Lung (tissue), 16 donors: Measurements from ENCODE around the gene CDK16. TPM values are rescaled to one million over a fixed set of nuclear protein-coding genes. Genes with fewer than 3 reads are reported as not detected.

Experiments
- ATAC-seq: fragments of 200-7000 bp; cut with Tn5 transposase; one replicate; pipeline ENCODE4 v1.9.1; 2020; ENCODE audit warnings: moderate number of reproducible peaks; ENCODE audit not compliant: insufficient read depth, low FRiP score
- DNase-seq, 3 donors: peaks; one replicate each; pipeline ENCODE4 v3.0.0-alpha.2; 2013 to 2017
- H3K27ac ChIP-seq, 2 donors: one replicate each; pipeline ENCODE4 v1.5.1; 2013; ENCODE audit warnings: mild to moderate bottlenecking in 2 of 2, moderate library complexity in 2 of 2, control low read depth in 1 of 2, inconsistent platforms in 1 of 2, low read depth in 1 of 2, low read length in 1 of 2
- H3K27me3 ChIP-seq, 3 donors: one replicate each; pipeline ENCODE4 v1.5.1; 2013; ENCODE audit warnings: low read length in 2 of 3; ENCODE audit not compliant: control insufficient read depth in 3 of 3, insufficient read depth in 3 of 3
- H3K36me3 ChIP-seq, 4 donors: one replicate each; pipeline ENCODE4 v1.5.1; 2013; ENCODE audit warnings: low read length in 4 of 4, mild to moderate bottlenecking in 1 of 4, moderate library complexity in 1 of 4; ENCODE audit not compliant: control insufficient read depth in 4 of 4, insufficient read depth in 4 of 4
- H3K4me1 ChIP-seq, 5 donors: one replicate each; pipeline ENCODE4 v1.5.1; 2013; ENCODE audit warnings: low read length in 5 of 5, mild to moderate bottlenecking in 2 of 5, moderate library complexity in 1 of 5; ENCODE audit not compliant: control insufficient read depth in 5 of 5, insufficient read depth in 5 of 5
- H3K4me3 ChIP-seq: one replicate; pipeline ENCODE4 v1.5.1; 2013; ENCODE audit warnings: mild to moderate bottlenecking, control low read depth, moderate library complexity
- H3K9ac ChIP-seq, 2 donors: one replicate each; pipeline ENCODE4 v1.5.1; 2013; ENCODE audit warnings: low read length in 2 of 2, control low read depth in 1 of 2; ENCODE audit not compliant: insufficient read depth in 1 of 2
- H3K9me3 ChIP-seq, 4 donors: one replicate each; pipeline ENCODE4 v1.5.1; 2013; ENCODE audit warnings: low read length in 3 of 4, mild to moderate bottlenecking in 1 of 4, moderate library complexity in 1 of 4; ENCODE audit not compliant: control insufficient read depth in 4 of 4, insufficient read depth in 3 of 4
- CTCF ChIP-seq: IDR thresholded peaks from 2 replicates; pipeline ENCODE4 v1.5.1; 2012; ENCODE audit warnings: mild to moderate bottlenecking; ENCODE audit errors: control extremely low read depth, extremely low read depth
- WGBS, 2 donors: extraction: QIAGEN DNeasy Blood & Tissue Kit; methylation state at CpG; one replicate each; pipeline ENCODE4 v1.1.7; 2013; 5-methylcytosine and 5-hydroxymethylcytosine counted together
- long read RNA-seq, 5 donors: transcript quantifications; one replicate each; lab custom pipeline, GENCODE V29; 2026
- polyA plus RNA-seq, 2 donors: library from polyadenylated mRNA; stranded (reverse); fragments of 200-250 nt; gene quantifications; one replicate each; pipeline ENCODE4 v1.2.1, GENCODE V29; 2013
- total RNA-seq, 2 donors: library from RNA; depleted of rRNA in 1 of 2; stranded (reverse); fragments of >200 nt in 1 of 2; gene quantifications; one replicate each; pipeline ENCODE4 v1.2.1, GENCODE V29; 2014 to 2021
- donor health status: control.
- donor health status: control.
- donor health status: Bipolar disorder and iron deficiency.
- donor health status: healthy.
- donor health status: DM: yes; HTN: yes; CAD: no.

The CDK16 gene
- total RNA-seq (10 to 100 TPM; 60.6 to 93.5 TPM), polyA plus RNA-seq (10 to 100 TPM; 50.1 to 60.3 TPM)
- long read RNA-seq, donor 1, transcript CDK16-202 (16 exons, 3,144 nt): major isoform, 16 of 18 reads
- long read RNA-seq, donor 1, partial matches to known transcripts: 0 of 18 reads
- long read RNA-seq, donor 1, other reads (novel, unspliced or antisense): 0 of 18 reads
- long read RNA-seq, donor 2, partial matches to known transcripts: 0 of 2 reads
- long read RNA-seq, donor 2, other reads (novel, unspliced or antisense): 0 of 2 reads
- long read RNA-seq, donor 3, transcript CDK16-202 (16 exons, 3,144 nt): major isoform, 5 of 18 reads
- long read RNA-seq, donor 3, partial matches to known transcripts: 11 of 18 reads
- long read RNA-seq, donor 3, other reads (novel, unspliced or antisense): 0 of 18 reads
- long read RNA-seq, donor 4, partial matches to known transcripts: 0 of 1 reads
- long read RNA-seq, donor 4, other reads (novel, unspliced or antisense): 0 of 1 reads
- long read RNA-seq, donor 5, transcript CDK16-202 (16 exons, 3,144 nt): major isoform, 12 of 14 reads
- long read RNA-seq, donor 5, partial matches to known transcripts: 0 of 14 reads
- long read RNA-seq, donor 5, other reads (novel, unspliced or antisense): 0 of 14 reads

DNA sequence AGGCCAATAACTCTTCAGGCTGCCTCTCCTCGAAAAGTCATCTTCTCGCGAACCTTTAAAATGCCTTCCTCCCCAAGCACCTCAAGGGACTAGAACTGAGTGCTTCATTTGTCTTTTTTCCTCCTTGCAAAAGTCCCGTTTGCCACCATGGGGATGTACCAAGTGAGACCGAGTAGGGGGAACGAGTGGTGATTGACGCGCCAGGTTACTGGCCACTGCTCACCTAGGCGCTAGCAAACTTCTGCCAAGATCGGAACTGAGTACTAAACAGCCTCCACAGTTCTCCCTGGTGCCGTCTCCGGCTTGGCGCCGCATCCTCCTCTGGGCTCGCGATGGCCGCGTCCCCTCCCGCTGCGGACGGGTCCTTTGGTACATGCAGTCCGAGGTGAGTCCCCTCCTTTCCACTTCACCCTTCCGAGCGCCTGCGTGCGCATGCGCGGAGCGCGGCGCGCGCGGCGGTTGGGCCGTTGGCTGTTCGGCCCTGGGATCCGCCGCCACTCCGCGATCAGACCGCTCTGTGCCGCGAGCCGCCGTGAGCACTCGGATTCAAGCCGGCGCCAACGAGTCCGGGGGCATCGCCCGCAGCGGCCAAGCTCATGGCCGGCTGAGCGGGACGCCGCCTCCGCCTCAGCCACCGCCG is at the start of gene CDK16:
TSS of gene CDK16 (plus strand) at position 402 of the 640 bp plus-strand sequence. CDS start 4,877 bp downstream, outside the sequence.
- peaks cover 3 to 25% (median 21%) of the 10 kb centered on the region in 4 donors for H3K36me3 ChIP-seq
- peak; percentile 84 to 94 (median 90) for DNase-seq
- peaks cover 0 to 5% (median 0%) of the 10 kb centered on the region in 3 donors for H3K27me3 ChIP-seq
- peak within 1 kb of the TSS; percentile 93 to 99 for H3K27ac ChIP-seq
- WGBS, 2 donors: 0 to 1% methylated on average over 35 to 61 of the region's 61 CpGs
- TF ChIP-seq CTCF: no peak
- H3K4me3 ChIP-seq: peak within 1 kb of the TSS; percentile 80
- peak within 1 kb of the TSS; percentile 78 to 89 for H3K9ac ChIP-seq
- H3K9me3 ChIP-seq: peaks cover 0 to 4% (median 0%) of the 10 kb centered on the region in 4 donors
- H3K4me1 ChIP-seq: peaks cover 0 to 28% (median 17%) of the 10 kb centered on the region in 5 donors
- peak; percentile 69 for ATAC-seq

DNA sequence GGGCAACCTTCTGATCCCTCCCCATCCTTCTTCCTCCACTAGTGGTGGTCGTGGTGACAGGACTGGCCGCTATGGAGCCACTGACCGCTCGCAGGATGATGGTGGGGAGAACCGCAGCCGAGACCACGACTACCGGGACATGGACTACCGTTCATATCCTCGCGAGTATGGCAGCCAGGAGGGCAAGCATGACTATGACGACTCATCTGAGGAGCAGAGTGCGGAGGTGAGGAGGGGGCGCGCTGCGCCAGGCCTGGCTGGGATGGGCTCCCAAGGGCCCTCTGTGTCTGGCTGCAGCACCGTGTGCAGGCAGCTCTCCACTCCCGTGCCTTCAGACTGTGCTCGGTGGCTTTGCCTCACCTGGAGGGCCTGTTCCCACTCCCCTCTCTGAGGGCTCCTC is 49.2 kb upstream of the CDK16 start:
- Histone ChIP-seq H3K9ac (no peak overlapping the region), H3K27ac (no peak overlapping the region), H3K4me3 (no peak overlapping the region), H3K4me1 (no peaks in the 10 kb centered on the region), H3K27me3 (peaks cover 0 to 11% (median 3%) of the 10 kb centered on the region in 3 donors), H3K36me3 (peaks cover 4 to 25% (median 5%) of the 10 kb centered on the region in 4 donors), H3K9me3 (no peaks in the 10 kb centered on the region)
- 92 to 98% methylated on average over 13 to 19 of the region's 19 CpGs for WGBS, 2 donors
- DNase-seq (no peak), ATAC-seq (no peak)
- TF ChIP-seq CTCF: no peak

DNA sequence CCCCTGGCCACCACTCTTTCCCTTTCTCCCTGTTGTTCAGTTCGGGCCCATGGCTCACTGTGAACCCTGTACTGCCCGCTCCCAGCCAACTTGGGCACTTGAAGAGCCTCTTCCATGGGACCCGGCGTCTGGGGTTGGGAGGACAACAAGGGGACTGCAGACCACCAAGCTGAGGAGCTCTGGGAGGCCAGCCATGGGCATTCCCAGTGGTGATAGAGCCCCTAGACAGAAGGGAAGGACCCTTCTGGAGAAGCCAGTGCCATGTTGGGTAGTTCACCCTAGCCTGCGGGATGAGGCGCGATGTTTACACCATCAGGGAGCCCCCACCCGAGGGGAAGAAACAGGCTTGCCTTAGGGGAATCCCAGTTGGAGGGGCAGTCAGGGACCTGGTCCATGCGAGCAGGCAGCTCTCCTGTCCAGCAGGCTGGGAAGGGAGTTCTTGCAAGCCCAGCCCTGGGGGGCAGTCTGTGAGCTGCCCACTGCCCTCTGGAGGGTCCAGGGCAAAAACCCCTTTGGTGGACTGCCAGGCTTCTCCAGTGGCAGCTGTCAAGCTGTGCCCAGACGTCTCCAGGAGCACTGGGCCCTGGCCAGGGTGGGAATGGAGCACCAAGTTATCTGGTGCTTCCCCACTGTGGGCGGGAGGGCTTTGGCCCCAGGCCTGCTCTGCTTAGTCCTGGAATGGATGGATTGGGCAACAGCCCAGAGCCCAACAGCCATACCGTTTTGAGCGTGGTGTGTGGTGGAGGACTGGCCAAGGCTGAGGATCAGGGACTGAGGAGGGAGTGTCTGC is 48.6 kb upstream of the CDK16 start:
- DNase-seq (peak in 1 of 3 donors; percentile 28), ATAC-seq (no peak)
- Histone ChIP-seq H3K27ac (no peak overlapping the region), H3K4me1 (no peaks in the 10 kb centered on the region), H3K4me3 (no peak overlapping the region), H3K9ac (no peak overlapping the region), H3K27me3 (peaks cover 0 to 11% (median 3%) of the 10 kb centered on the region in 3 donors), H3K36me3 (peaks cover 4 to 30% (median 5%) of the 10 kb centered on the region in 4 donors), H3K9me3 (no peaks in the 10 kb centered on the region)
- TF ChIP-seq CTCF: no peak
- 73 to 94% methylated on average over 11 to 13 of the region's 13 CpGs for WGBS, 2 donors
